ENCODE measurements around the gene CCDC82.

DNA sequence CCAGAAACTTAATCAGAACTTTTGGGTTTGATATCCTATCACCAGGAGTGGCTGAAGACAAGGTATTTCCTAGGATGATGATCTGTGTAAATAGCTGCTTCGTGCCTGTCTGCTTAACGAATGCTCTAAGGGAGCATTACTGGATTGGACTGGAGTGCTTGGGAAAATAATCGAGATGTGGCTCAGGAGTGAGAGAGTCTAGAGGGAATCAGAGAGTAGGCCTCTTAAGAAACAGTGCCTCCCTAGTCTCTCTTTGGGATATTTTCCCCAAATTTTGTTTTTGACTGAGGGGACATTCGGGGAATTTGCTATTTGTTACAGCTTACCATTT lies 49.2 kb downstream of the CCDC82 start:
- TF ChIP-seq CTCF (IDR thresholded peaks at IDR 0.05), result no peak
- TF ChIP-seq EZH2 (IDR thresholded peaks at IDR 0.05; ENCODE audit: borderline replicate concordance, insufficient read depth, low read depth, low read length, poor library complexity, severe bottlenecking), result no peak

Measured in B cell (primary cell).